ENCODE results near the gene KAT2B. TPM values are rescaled to one million over a fixed set of nuclear protein-coding genes. Genes with fewer than 3 reads are reported as not detected.

KAT2B gene
- total RNA-seq, 2 experiments from 2014 or later, result 97.8 to 108 TPM

- Mint-ChIP-seq H3K4me1 (peaks cover 57% of the 10 kb centered on the region), H3K4me3 (no peak overlapping the region), H3K36me3 (peaks cover 37% of the 10 kb centered on the region), H3K27ac (no peak overlapping the region), H3K27me3 (no peaks in the 10 kb centered on the region), H3K9me3 (no peaks in the 10 kb centered on the region)
- no peak for ATAC-seq (ENCODE audit: low read depth)
- POLR2A ChIA-PET, result no interaction called here
- no peak for DNase-seq
Observed at GRCh38 chr3:20046556-20046955, 6.3 kb downstream of the KAT2B start.

- peaks cover 34% of the 10 kb centered on the region for H3K36me3 Mint-ChIP-seq
- peaks cover 58% of the 10 kb centered on the region for H3K4me1 Mint-ChIP-seq
- POLR2A ChIA-PET, result no interaction called here
- DNase-seq (no peak), ATAC-seq (ENCODE audit: low read depth) (no peak)
- no peak overlapping the region for H3K4me3 Mint-ChIP-seq
- H3K9me3 Mint-ChIP-seq, result no peaks in the 10 kb centered on the region
- H3K27me3 Mint-ChIP-seq, result no peaks in the 10 kb centered on the region
- H3K27ac Mint-ChIP-seq, result no peak overlapping the region
Observed at GRCh38 chr3:20047341-20047779, 7.1 kb downstream of the KAT2B start.

- Mint-ChIP-seq H3K27ac (no peak overlapping the region), H3K4me3 (no peak overlapping the region), H3K4me1 (peaks cover 58% of the 10 kb centered on the region), H3K36me3 (peaks cover 32% of the 10 kb centered on the region), H3K9me3 (no peaks in the 10 kb centered on the region), H3K27me3 (no peaks in the 10 kb centered on the region)
- ATAC-seq (ENCODE audit: low read depth) (no peak), DNase-seq (no peak)
- POLR2A ChIA-PET, result no interaction called here
Observed at GRCh38 chr3:20047976-20048883, 8.0 kb downstream of the KAT2B start.

GRCh38 chr3:20051123-20051806 is 11.0 kb downstream of the KAT2B start:
- ATAC-seq (ENCODE audit: low read depth) (no peak), DNase-seq (no peak)
- peaks cover 24% of the 10 kb centered on the region for H3K36me3 Mint-ChIP-seq
- POLR2A ChIA-PET, result no interaction called here
- H3K4me1 Mint-ChIP-seq, result peaks cover 42% of the 10 kb centered on the region
- H3K9me3 Mint-ChIP-seq, result no peaks in the 10 kb centered on the region
- no peaks in the 10 kb centered on the region for H3K27me3 Mint-ChIP-seq
- H3K27ac Mint-ChIP-seq, result peak overlapping the region; percentile 14
- H3K4me3 Mint-ChIP-seq, result no peak overlapping the region

GRCh38 chr3:20052851-20053250 is 12.6 kb downstream of the KAT2B start:
- Mint-ChIP-seq H3K27ac (no peak overlapping the region), H3K4me1 (peaks cover 31% of the 10 kb centered on the region), H3K9me3 (no peaks in the 10 kb centered on the region), H3K4me3 (no peak overlapping the region), H3K27me3 (no peaks in the 10 kb centered on the region), H3K36me3 (peaks cover 25% of the 10 kb centered on the region)
- DNase-seq (no peak), ATAC-seq (ENCODE audit: low read depth) (no peak)
- POLR2A ChIA-PET, result interaction anchor here (1.2 to 1.4 kb wide), 2 partner anchors 9 to 11 kb away, joined by 4 to 10 read pairs; no protein-coding TSS in a partner anchor

- Mint-ChIP-seq H3K4me1 (peaks cover 27% of the 10 kb centered on the region), H3K4me3 (no peak overlapping the region), H3K27me3 (no peaks in the 10 kb centered on the region), H3K9me3 (no peaks in the 10 kb centered on the region), H3K27ac (no peak overlapping the region), H3K36me3 (peaks cover 19% of the 10 kb centered on the region)
- peak; percentile 96 for ATAC-seq (ENCODE audit: low read depth)
- POLR2A ChIA-PET, result interaction anchor here (1.8 kb wide), 1 partner anchor 13 kb away, joined by 5 read pairs; no protein-coding TSS in a partner anchor
- peak; percentile 53 for DNase-seq
Observed at GRCh38 chr3:20054549-20054987, 14.3 kb downstream of the KAT2B start.

GRCh38 chr3:20055020-20055775 is 15.0 kb downstream of the KAT2B start:
- no peak overlapping the region for H3K27ac Mint-ChIP-seq
- ATAC-seq (ENCODE audit: low read depth), result no peak
- peaks cover 31% of the 10 kb centered on the region for H3K4me1 Mint-ChIP-seq

GRCh38 chr3:20055842-20056241 is 15.6 kb downstream of the KAT2B start:
- POLR2A ChIA-PET, result interaction anchor here (1.8 kb wide), 1 partner anchor 14 kb away, joined by 5 read pairs; no protein-coding TSS in a partner anchor
- DNase-seq, result no peak
- H3K9me3 Mint-ChIP-seq, result peaks cover 4% of the 10 kb centered on the region
- peaks cover 21% of the 10 kb centered on the region for H3K36me3 Mint-ChIP-seq
- no peak for ATAC-seq (ENCODE audit: low read depth)
- peaks cover 32% of the 10 kb centered on the region for H3K4me1 Mint-ChIP-seq
- no peak overlapping the region for H3K4me3 Mint-ChIP-seq
- no peak overlapping the region for H3K27ac Mint-ChIP-seq
- no peaks in the 10 kb centered on the region for H3K27me3 Mint-ChIP-seq

More at GRCh38 chr3:20055020-20055775, 15.0 kb downstream of the KAT2B start:
- Mint-ChIP-seq H3K27me3 (no peaks in the 10 kb centered on the region), H3K4me3 (no peak overlapping the region), H3K36me3 (peaks cover 23% of the 10 kb centered on the region), H3K9me3 (peaks cover 4% of the 10 kb centered on the region)
- DNase-seq, result no peak
- POLR2A ChIA-PET, result interaction anchor here (1.8 kb wide), 1 partner anchor 14 kb away, joined by 5 read pairs; no protein-coding TSS in a partner anchor

- no peak for ATAC-seq (ENCODE audit: low read depth)
- POLR2A ChIA-PET, result interaction anchor here (0.8 kb wide), 1 partner anchor 16 kb away, joined by 3 read pairs; the partner anchor contains the start of gene KAT2B
- no peak for DNase-seq
Observed at GRCh38 chr3:20056725-20057611, 16.7 kb downstream of the KAT2B start.

GRCh38 chr3:20057612-20058180 is 17.4 kb downstream of the KAT2B start:
- H3K36me3 Mint-ChIP-seq, result peaks cover 22% of the 10 kb centered on the region
- H3K27ac Mint-ChIP-seq, result no peak overlapping the region
- H3K4me3 Mint-ChIP-seq, result no peak overlapping the region
- peaks cover 4% of the 10 kb centered on the region for H3K9me3 Mint-ChIP-seq
- H3K27me3 Mint-ChIP-seq, result no peaks in the 10 kb centered on the region
- no peak for DNase-seq
- ATAC-seq (ENCODE audit: low read depth), result no peak
- POLR2A ChIA-PET, result interaction anchor here (0.8 kb wide), 1 partner anchor 17 kb away, joined by 3 read pairs; the partner anchor contains the start of gene KAT2B
- H3K4me1 Mint-ChIP-seq, result peaks cover 28% of the 10 kb centered on the region

More at GRCh38 chr3:20056725-20057611, 16.7 kb downstream of the KAT2B start:
- Mint-ChIP-seq H3K4me1 (peaks cover 30% of the 10 kb centered on the region), H3K27ac (no peak overlapping the region), H3K9me3 (peaks cover 4% of the 10 kb centered on the region), H3K36me3 (peaks cover 18% of the 10 kb centered on the region), H3K4me3 (no peak overlapping the region), H3K27me3 (no peaks in the 10 kb centered on the region)

- H3K36me3 Mint-ChIP-seq, result peaks cover 24% of the 10 kb centered on the region
- H3K9me3 Mint-ChIP-seq, result peaks cover 4% of the 10 kb centered on the region
- H3K4me3 Mint-ChIP-seq, result no peak overlapping the region
- peaks cover 32% of the 10 kb centered on the region for H3K4me1 Mint-ChIP-seq
- no peak overlapping the region for H3K27ac Mint-ChIP-seq
- no peaks in the 10 kb centered on the region for H3K27me3 Mint-ChIP-seq
- no peak for DNase-seq
- POLR2A ChIA-PET, result no interaction called here
- ATAC-seq (ENCODE audit: low read depth), result no peak
Observed at GRCh38 chr3:20059929-20060328, 19.7 kb downstream of the KAT2B start.

Measured in activated naive CD8-positive, alpha-beta T cell treated with anti-CD3 and anti-CD28 coated beads, Interleukin-2, amount 10 ng/mL, durations not matched to agents 7 days and 5 days (primary cell).